ENCODE data around the gene TMEM117.

Gene TMEM117

GRCh38 chr12:43824207-43824775 is 11.6 kb upstream of the TMEM117 start:
- TF ChIP-seq CTCF (IDR thresholded peaks at IDR 0.05; ENCODE audit: extremely low read depth, missing control alignments) = no peak

GRCh38 chr12:43826681-43827080 is 9.2 kb upstream of the TMEM117 start:
- no peak for TF ChIP-seq CTCF (IDR thresholded peaks at IDR 0.05; ENCODE audit: extremely low read depth, missing control alignments)
- DNase-seq (ENCODE audit: low spot score) = no peak

More at GRCh38 chr12:43824207-43824775, 11.6 kb upstream of the TMEM117 start:
- no peak for DNase-seq (ENCODE audit: low spot score)

GRCh38 chr12:43827093-43827492 is 8.8 kb upstream of the TMEM117 start:
- no peak for TF ChIP-seq CTCF (IDR thresholded peaks at IDR 0.05; ENCODE audit: extremely low read depth, missing control alignments)
- DNase-seq (ENCODE audit: low spot score) = no peak

GRCh38 chr12:43832463-43833168 is 3.3 kb upstream of the TMEM117 start:
- DNase-seq (ENCODE audit: low spot score) = no peak

GRCh38 chr12:43835264-43835655 is 621 bp upstream of the TMEM117 start:
- DNase-seq (ENCODE audit: low spot score) = no peak

More at GRCh38 chr12:43832463-43833168, 3.3 kb upstream of the TMEM117 start:
- TF ChIP-seq CTCF (IDR thresholded peaks at IDR 0.05; ENCODE audit: extremely low read depth, missing control alignments) = no peak

GRCh38 chr12:43836475-43836989 is 651 bp downstream of the TMEM117 start:
- no peak for TF ChIP-seq CTCF (IDR thresholded peaks at IDR 0.05; ENCODE audit: extremely low read depth, missing control alignments)
- peak; percentile 30 for DNase-seq (ENCODE audit: low spot score)

More at GRCh38 chr12:43835264-43835655, 621 bp upstream of the TMEM117 start:
- no peak for TF ChIP-seq CTCF (IDR thresholded peaks at IDR 0.05; ENCODE audit: extremely low read depth, missing control alignments)

- no peak for TF ChIP-seq CTCF (IDR thresholded peaks at IDR 0.05; ENCODE audit: extremely low read depth, missing control alignments)
- no peak for DNase-seq (ENCODE audit: low spot score)
Measured at GRCh38 chr12:43840338-43840737, 4.5 kb downstream of the TMEM117 start.
